H1 (cell line): ENCODE results near the gene SLC9A3. TPM values are rescaled to one million over a fixed set of nuclear protein-coding genes. Genes with fewer than 3 reads are reported as not detected.

Experiments used
- ATF2 ChIP-seq: IDR thresholded peaks from 2 replicates; pipeline ENCODE4 v1.6.1; 2012; ENCODE audit warnings: low read length, inconsistent platforms
- polyA plus RNA-seq, 7 experiments: library from polyadenylated mRNA; depleted of rRNA in 3 of 7; stranded (reverse) in 5 of 7; unstranded in 2 of 7; fragments of >200 nt in 5 of 7; fragments of 200-250 nt in 2 of 7; gene quantifications; 1 replicate in 5 of 7; 2 replicates in 1 of 7; 4 replicates in 1 of 7; pipeline versions ENCODE4 v1.2.1 to v1.2.3, GENCODE V29; 2011 to 2013; ENCODE audit warnings: missing spikeins in 2 of 7, mixed read lengths in 2 of 7
- total RNA-seq: library from RNA; stranded (reverse); fragmentation: NEBNext Ultra II Directional; extraction: Animal tissue kit (Norgen Biotek cat#: 25700); gene quantifications from 2 replicates; pipeline ENCODE4 v1.2.1, GENCODE V29; 2021

The SLC9A3 gene
- total and polyA plus RNA-seq, 2 of the 8 experiments (the other 6 are each of a cell fraction or from before 2014, with no cell fraction given) = 0.95 to 1.0 TPM

GRCh38 chr5:544675-545355 is 20.6 kb upstream of the SLC9A3 start (continued):
- TF ChIP-seq ATF2 = no peak
